Calu3 (cell line): ENCODE results near the gene RASSF8. TPM values are rescaled to one million over a fixed set of nuclear protein-coding genes. Genes with fewer than 3 reads are reported as not detected.

Experiments used
- BruUV-seq: library from RNA; stranded (reverse); fragments of 400-500 nt; replicated peaks from 2 replicates; lab custom pipeline; 2021; lab: Mats Ljungman, UMichigan
- CTCF ChIA-PET: fragments of 300-600 bp; sonication (Branson Sonifier 250); formaldehyde crosslinking; loops from one replicate; lab custom pipeline; 2022; ENCODE audit warnings: antibody characterized with exemption; lab: Charles Lee
- DNase-seq: peaks from one replicate; pipeline ENCODE4 v3.0.0; 2022
- H3K27ac Mint-ChIP-seq: one replicate; pipeline ENCODE4 v1.8.0; 2022; ENCODE audit warnings: mixed read lengths; ENCODE audit not compliant: unreplicated experiment
- H3K27me3 Mint-ChIP-seq: one replicate; pipeline ENCODE4 v1.8.0; 2022; ENCODE audit warnings: mixed read lengths; ENCODE audit not compliant: unreplicated experiment
- H3K36me3 Mint-ChIP-seq: one replicate; pipeline ENCODE4 v1.8.0; 2022; ENCODE audit warnings: mild to moderate bottlenecking, moderate library complexity, mixed read lengths; ENCODE audit not compliant: insufficient read depth, unreplicated experiment
- H3K4me1 Mint-ChIP-seq: one replicate; pipeline ENCODE4 v1.8.0; 2022; ENCODE audit warnings: mild to moderate bottlenecking, low read depth, mixed read lengths; ENCODE audit not compliant: unreplicated experiment
- H3K4me3 Mint-ChIP-seq: one replicate; pipeline ENCODE4 v1.8.0; 2022; ENCODE audit warnings: mild to moderate bottlenecking, low read depth, moderate library complexity, mixed read lengths; ENCODE audit not compliant: unreplicated experiment
- H3K9me3 Mint-ChIP-seq: one replicate; pipeline ENCODE4 v1.8.0; 2022; ENCODE audit warnings: low read depth, mixed read lengths; ENCODE audit not compliant: unreplicated experiment
- intact Hi-C: fragments of 100-400 bp; cut with micrococcal nuclease; formaldehyde crosslinking; loops from one replicate; pipeline ENCODE4 v1.10.0; 2022; ENCODE audit not compliant: unreplicated experiment
- total RNA-seq: library from RNA; stranded (reverse); gene quantifications from 2 replicates; pipeline ENCODE4 v1.2.3, GENCODE V29; 2022
- TF ChIP-seq, protein P1 (sequence below): fragments of 200-600 bp; IDR thresholded peaks from one replicate; pipeline ENCODE4 v1.8.0; 2022; ENCODE audit warnings: antibody characterized with exemption; ENCODE audit not compliant: unreplicated experiment

Gene RASSF8
- total RNA-seq, 1 experiment from 2014 or later, result 26.6 TPM

DNA sequence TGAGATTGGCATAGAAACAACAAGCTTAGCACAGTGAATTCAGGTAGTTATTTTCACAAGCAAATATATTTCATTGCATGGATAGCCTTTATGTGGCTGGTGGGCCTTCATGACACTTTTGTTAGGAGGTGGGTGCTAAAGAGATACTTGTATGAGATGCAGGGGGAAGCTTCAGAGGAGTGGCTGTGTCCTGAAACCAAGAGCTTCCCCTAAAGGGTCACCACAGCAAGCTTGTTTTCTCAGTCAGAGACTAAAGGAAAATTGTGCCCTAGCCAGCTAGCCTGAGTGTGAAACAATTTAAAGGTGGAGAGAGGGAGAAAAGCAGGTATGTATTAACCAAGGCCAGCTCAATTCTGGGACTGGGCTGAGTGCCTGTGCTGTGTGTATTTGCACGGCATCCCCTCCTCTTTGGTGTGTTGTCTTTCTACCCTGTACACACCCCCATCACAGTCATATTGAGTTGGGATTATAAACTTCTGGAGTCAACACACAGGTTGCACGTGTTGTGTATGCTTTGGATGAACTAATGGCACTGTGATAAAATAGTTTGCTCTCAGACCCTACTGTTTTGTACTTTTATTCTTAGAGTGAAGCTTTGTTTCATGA is 79.2 kb downstream of the RASSF8 start:
- intact Hi-C loops, result no loop called here
- no peaks in the 10 kb centered on the region for H3K27me3 Mint-ChIP-seq
- no peak overlapping the region for H3K4me3 Mint-ChIP-seq

DNA sequence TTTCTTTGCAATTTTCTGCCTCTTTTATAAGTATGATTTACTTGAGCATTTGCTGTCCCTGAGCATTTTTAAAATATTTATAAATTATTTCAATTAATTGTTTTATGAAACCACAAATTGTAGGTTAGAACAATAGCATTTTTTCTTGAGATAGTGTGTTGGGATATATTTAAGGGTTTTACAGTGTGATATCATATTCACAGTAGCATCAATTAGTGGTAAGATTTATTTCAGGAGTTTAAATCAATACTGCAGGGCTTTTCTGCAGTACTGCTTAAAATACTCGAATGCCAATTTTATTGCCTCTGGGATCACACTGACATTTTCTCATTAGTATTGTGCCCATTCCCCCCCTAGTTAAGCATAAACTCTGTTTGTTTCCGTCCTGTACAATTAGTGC is 84.2 kb downstream of the RASSF8 start:
- BruUV-seq, result no TSS peak
- Mint-ChIP-seq H3K27ac (no peak overlapping the region), H3K27me3 (no peaks in the 10 kb centered on the region), H3K4me1 (peaks cover 22% of the 10 kb centered on the region), H3K9me3 (no peaks in the 10 kb centered on the region), H3K36me3 (no peaks in the 10 kb centered on the region), H3K4me3 (no peak overlapping the region)
- TF ChIP-seq, protein P1, sequence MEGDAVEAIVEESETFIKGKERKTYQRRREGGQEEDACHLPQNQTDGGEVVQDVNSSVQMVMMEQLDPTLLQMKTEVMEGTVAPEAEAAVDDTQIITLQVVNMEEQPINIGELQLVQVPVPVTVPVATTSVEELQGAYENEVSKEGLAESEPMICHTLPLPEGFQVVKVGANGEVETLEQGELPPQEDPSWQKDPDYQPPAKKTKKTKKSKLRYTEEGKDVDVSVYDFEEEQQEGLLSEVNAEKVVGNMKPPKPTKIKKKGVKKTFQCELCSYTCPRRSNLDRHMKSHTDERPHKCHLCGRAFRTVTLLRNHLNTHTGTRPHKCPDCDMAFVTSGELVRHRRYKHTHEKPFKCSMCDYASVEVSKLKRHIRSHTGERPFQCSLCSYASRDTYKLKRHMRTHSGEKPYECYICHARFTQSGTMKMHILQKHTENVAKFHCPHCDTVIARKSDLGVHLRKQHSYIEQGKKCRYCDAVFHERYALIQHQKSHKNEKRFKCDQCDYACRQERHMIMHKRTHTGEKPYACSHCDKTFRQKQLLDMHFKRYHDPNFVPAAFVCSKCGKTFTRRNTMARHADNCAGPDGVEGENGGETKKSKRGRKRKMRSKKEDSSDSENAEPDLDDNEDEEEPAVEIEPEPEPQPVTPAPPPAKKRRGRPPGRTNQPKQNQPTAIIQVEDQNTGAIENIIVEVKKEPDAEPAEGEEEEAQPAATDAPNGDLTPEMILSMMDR, result no peak
- intact Hi-C loops, result no loop called here
- no peak for DNase-seq
- CTCF ChIA-PET, result no interaction called here

More for the DNA sequence above, 79.2 kb downstream of the RASSF8 start:
- no peak overlapping the region for H3K27ac Mint-ChIP-seq
- TF ChIP-seq, protein P1, result no peak
- BruUV-seq, result no TSS peak
- DNase-seq, result no peak
- CTCF ChIA-PET, result interaction anchor here (0.5 kb wide), 1 partner anchor 630 kb away, joined by 7 read pairs; no protein-coding TSS in a partner anchor
- no peaks in the 10 kb centered on the region for H3K9me3 Mint-ChIP-seq
- H3K4me1 Mint-ChIP-seq, result peaks cover 8% of the 10 kb centered on the region
- H3K36me3 Mint-ChIP-seq, result no peaks in the 10 kb centered on the region

DNA sequence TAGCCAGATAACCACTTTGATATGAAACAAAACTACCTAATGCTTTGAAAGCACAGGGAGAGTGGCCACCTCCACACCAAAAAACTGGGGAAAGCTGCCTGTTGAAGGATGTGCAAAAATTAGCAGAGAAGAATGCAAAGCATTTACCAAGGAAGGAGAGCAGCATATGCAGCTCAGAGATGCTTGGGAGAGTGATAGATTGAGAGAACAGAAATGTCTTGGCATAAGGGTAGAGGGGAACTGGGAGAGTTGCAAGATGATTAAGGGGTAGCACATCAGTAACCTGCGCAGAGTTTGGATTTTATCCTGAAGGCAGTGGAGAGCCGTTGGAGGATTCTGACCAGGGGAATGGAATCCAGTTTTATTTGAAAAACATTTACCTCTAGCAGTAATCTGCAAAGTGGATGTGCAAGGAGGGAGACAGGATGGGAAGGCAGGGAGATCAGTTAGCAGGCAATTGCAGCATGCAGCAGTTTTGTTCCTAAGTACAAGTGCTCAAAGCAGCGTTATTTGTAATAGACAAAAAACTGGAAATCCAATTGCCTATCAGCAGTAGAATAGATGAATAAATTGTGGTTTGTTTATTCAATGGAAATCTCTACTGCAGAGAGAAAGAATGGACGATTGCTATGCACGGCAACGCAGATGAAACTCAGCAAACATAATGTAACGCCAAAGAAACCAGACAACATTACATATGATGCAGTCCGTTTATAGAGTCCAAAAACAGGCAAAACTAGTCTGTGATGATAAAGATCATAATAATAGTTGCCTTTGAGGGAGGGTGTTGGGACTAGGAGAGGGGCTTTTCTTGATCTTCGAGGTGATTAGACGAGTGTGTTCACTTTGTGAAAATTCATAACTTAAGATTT is 84.9 kb downstream of the RASSF8 start:
- no peak for DNase-seq
- Mint-ChIP-seq H3K36me3 (no peaks in the 10 kb centered on the region), H3K27me3 (no peaks in the 10 kb centered on the region), H3K9me3 (no peaks in the 10 kb centered on the region), H3K4me3 (no peak overlapping the region), H3K4me1 (peaks cover 22% of the 10 kb centered on the region), H3K27ac (no peak overlapping the region)
- BruUV-seq, result no TSS peak
- CTCF ChIA-PET, result no interaction called here
- TF ChIP-seq, protein P1, result no peak
- intact Hi-C loops, result no loop called here

DNA sequence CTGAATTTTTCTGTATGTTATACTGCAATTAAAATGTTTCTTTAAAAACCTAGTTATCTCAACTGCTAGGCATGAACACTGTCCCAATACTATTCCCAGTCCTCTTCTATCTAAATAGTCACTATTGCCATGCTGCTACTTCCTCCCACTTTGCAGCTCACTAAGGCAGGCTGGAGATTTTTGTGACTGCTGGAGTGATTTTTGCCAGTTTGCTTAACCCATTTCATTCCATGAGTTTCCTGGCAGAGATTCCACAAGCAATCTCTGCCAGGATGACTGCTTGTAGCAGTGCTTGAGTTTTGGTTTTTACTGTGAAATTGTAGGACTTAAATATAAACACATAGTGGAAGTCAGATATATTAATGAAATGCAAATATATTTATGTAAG is 85.5 kb downstream of the RASSF8 start:
- H3K27me3 Mint-ChIP-seq, result no peaks in the 10 kb centered on the region
- no peaks in the 10 kb centered on the region for H3K9me3 Mint-ChIP-seq
- CTCF ChIA-PET, result interaction anchor here (0.6 kb wide), 1 partner anchor 133 kb away, joined by 3 read pairs; no protein-coding TSS in a partner anchor
- peaks cover 22% of the 10 kb centered on the region for H3K4me1 Mint-ChIP-seq
- TF ChIP-seq, protein P1, result no peak
- DNase-seq, result no peak
- H3K27ac Mint-ChIP-seq, result no peak overlapping the region
- no TSS peak for BruUV-seq
- no peaks in the 10 kb centered on the region for H3K36me3 Mint-ChIP-seq
- intact Hi-C loops, result no loop called here
- H3K4me3 Mint-ChIP-seq, result no peak overlapping the region
